ENCODE data around the gene IL24.

IL24 gene

GRCh38 chr1:206893380-206893779, 3.9 kb upstream of the IL24 start:
- TF ChIP-seq, protein P1, sequence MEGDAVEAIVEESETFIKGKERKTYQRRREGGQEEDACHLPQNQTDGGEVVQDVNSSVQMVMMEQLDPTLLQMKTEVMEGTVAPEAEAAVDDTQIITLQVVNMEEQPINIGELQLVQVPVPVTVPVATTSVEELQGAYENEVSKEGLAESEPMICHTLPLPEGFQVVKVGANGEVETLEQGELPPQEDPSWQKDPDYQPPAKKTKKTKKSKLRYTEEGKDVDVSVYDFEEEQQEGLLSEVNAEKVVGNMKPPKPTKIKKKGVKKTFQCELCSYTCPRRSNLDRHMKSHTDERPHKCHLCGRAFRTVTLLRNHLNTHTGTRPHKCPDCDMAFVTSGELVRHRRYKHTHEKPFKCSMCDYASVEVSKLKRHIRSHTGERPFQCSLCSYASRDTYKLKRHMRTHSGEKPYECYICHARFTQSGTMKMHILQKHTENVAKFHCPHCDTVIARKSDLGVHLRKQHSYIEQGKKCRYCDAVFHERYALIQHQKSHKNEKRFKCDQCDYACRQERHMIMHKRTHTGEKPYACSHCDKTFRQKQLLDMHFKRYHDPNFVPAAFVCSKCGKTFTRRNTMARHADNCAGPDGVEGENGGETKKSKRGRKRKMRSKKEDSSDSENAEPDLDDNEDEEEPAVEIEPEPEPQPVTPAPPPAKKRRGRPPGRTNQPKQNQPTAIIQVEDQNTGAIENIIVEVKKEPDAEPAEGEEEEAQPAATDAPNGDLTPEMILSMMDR (IDR thresholded peaks at IDR 0.05), result no peak
- Histone ChIP-seq H3K27ac (no peak overlapping the region), H3K36me3 (no peaks in the 10 kb centered on the region), H3K9me3 (no peaks in the 10 kb centered on the region), H3K4me1 (ENCODE audit: control insufficient read depth in 1 of 2, insufficient read depth in 1 of 2, low read depth in 1 of 2, low read length in 1 of 2) (no peaks in the 10 kb centered on the region), H3K4me3 (ENCODE audit: low read depth in 1 of 2, low read length in 1 of 2) (no peak overlapping the region), H3K27me3 (peaks cover 33% of the 10 kb centered on the region)

DNA sequence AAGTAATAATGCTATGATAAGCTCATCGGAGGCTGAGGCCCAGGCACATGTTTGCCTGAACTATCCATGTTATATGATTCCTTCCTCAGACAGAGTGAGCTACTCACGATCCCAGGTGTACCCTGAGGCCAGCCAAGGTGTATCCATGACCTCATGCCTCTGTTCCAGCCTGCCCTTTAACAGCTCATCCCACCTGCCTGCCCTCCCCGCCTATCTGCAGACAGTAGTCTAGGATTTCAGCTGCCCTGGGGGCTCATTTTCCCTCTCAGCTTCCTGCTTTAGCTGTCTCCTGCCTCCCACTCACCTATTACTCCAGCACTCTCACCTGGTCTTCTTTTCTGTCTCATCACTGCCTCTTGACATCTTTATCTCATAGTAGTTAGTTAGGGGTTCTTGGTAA, 1.9 kb upstream of the IL24 start:
- H3K27ac ChIP-seq, result no peak overlapping the region
- H3K27me3 ChIP-seq, result peaks cover 28% of the 10 kb centered on the region
- no peaks in the 10 kb centered on the region for H3K4me1 ChIP-seq (ENCODE audit: control insufficient read depth in 1 of 2, insufficient read depth in 1 of 2, low read depth in 1 of 2, low read length in 1 of 2)

DNA sequence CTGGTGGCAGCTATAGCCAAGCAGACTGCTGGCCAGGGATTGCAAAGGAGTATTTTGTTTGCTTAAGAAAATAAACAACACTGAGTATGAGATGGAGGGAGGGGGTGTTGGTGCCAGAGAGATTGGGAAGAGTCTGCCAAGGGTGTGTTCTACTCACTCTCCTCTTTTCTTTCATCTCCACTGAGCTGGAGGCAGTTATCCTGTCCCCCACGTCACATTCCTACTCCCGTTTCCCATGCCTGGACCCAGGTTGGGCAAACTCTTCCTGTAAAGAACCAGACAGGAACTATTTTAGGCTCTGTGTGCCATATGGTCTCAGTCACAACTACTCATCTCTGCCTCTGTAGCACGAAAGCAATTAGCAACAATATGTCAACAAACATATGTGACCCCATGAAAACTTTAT, 1.4 kb upstream of the IL24 start:
- peaks cover 23% of the 10 kb centered on the region for H3K27me3 ChIP-seq
- TF ChIP-seq, protein P1 (IDR thresholded peaks at IDR 0.05), result no peak
- H3K4me1 ChIP-seq (ENCODE audit: control insufficient read depth in 1 of 2, insufficient read depth in 1 of 2, low read depth in 1 of 2, low read length in 1 of 2), result no peaks in the 10 kb centered on the region
- no peaks in the 10 kb centered on the region for H3K36me3 ChIP-seq
- no peaks in the 10 kb centered on the region for H3K9me3 ChIP-seq
- H3K27ac ChIP-seq, result no peak overlapping the region
- no peak overlapping the region for H3K4me3 ChIP-seq (ENCODE audit: low read depth in 1 of 2, low read length in 1 of 2)

More for the DNA sequence above, 1.9 kb upstream of the IL24 start:
- TF ChIP-seq, protein P1 (IDR thresholded peaks at IDR 0.05), result no peak
- Histone ChIP-seq H3K36me3 (no peaks in the 10 kb centered on the region), H3K4me3 (ENCODE audit: low read depth in 1 of 2, low read length in 1 of 2) (no peak overlapping the region), H3K9me3 (no peaks in the 10 kb centered on the region)

GRCh38 chr1:206896261-206896660, 982 bp upstream of the IL24 start:
- TF ChIP-seq, protein P1 (IDR thresholded peaks at IDR 0.05), result no peak
- Histone ChIP-seq H3K27ac (no peak overlapping the region), H3K4me3 (ENCODE audit: low read depth in 1 of 2, low read length in 1 of 2) (no peak overlapping the region), H3K27me3 (peaks cover 19% of the 10 kb centered on the region), H3K9me3 (no peaks in the 10 kb centered on the region), H3K36me3 (no peaks in the 10 kb centered on the region), H3K4me1 (ENCODE audit: control insufficient read depth in 1 of 2, insufficient read depth in 1 of 2, low read depth in 1 of 2, low read length in 1 of 2) (no peaks in the 10 kb centered on the region)

- H3K36me3 ChIP-seq, result no peaks in the 10 kb centered on the region
- no peaks in the 10 kb centered on the region for H3K4me1 ChIP-seq (ENCODE audit: control insufficient read depth in 1 of 2, insufficient read depth in 1 of 2, low read depth in 1 of 2, low read length in 1 of 2)
- H3K27me3 ChIP-seq, result peaks cover 12% of the 10 kb centered on the region
- H3K27ac ChIP-seq, result no peak overlapping the region
- H3K4me3 ChIP-seq (ENCODE audit: low read depth in 1 of 2, low read length in 1 of 2), result no peak overlapping the region
- TF ChIP-seq, protein P1 (IDR thresholded peaks at IDR 0.05), result no peak
- H3K9me3 ChIP-seq, result no peaks in the 10 kb centered on the region
Measured at GRCh38 chr1:206898089-206898914, 1.1 kb downstream of the IL24 start.
